SW480 (cell line): ENCODE data around the gene MX1.

Experiments
- DNase-seq: peaks from one replicate; pipeline ENCODE4 v3.0.0-alpha.2; 2016; ENCODE audit warnings: low spot score

MX1 gene, protein sequence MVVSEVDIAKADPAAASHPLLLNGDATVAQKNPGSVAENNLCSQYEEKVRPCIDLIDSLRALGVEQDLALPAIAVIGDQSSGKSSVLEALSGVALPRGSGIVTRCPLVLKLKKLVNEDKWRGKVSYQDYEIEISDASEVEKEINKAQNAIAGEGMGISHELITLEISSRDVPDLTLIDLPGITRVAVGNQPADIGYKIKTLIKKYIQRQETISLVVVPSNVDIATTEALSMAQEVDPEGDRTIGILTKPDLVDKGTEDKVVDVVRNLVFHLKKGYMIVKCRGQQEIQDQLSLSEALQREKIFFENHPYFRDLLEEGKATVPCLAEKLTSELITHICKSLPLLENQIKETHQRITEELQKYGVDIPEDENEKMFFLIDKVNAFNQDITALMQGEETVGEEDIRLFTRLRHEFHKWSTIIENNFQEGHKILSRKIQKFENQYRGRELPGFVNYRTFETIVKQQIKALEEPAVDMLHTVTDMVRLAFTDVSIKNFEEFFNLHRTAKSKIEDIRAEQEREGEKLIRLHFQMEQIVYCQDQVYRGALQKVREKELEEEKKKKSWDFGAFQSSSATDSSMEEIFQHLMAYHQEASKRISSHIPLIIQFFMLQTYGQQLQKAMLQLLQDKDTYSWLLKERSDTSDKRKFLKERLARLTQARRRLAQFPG

DNA sequence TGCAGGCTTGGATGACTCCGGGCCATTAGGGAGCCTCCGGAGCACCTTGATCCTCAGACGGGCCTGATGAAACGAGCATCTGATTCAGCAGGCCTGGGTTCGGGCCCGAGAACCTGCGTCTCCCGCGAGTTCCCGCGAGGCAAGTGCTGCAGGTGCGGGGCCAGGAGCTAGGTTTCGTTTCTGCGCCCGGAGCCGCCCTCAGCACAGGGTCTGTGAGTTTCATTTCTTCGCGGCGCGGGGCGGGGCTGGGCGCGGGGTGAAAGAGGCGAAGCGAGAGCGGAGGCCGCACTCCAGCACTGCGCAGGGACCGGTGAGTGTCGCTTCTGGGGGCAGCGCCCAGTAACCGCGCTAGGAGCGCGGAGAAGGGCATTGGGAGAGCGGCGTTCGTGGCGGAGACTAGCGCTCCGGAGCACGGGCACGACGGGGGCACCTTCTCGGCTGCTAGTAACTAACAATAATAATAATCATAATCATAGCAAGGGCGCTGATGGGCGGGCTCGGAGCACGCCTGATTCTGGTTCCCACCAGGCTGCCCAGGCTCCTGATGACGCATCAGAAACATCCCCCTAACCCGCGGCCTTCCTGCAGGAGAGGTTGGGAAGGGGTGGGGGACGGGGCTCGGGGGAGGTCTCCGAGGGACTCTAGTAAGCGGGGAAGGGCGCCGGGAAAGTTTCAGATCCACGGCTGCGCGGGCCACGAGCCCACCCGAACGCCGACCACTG lies at the start of gene MX1:
MX1 (plus strand) TSS at position 286 of the 722 bp plus-strand sequence. CDS start 5,832 bp downstream, outside the sequence.
- DNase-seq, result peak; percentile 55

DNA sequence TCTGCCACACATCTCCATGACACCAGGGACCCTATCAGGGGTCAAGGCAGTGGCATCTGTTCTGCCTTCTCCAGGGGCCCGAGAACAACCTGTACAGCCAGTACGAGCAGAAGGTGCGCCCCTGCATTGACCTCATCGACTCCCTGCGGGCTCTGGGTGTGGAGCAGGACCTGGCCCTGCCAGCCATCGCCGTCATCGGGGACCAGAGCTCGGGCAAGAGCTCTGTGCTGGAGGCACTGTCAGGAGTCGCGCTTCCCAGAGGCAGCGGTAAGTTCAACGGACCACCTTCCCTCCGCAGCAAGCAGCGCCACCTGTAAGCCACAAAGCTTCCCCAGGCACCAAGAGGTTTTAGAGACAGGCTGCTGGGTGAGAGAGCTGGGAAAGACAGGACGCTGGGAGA lies 48.3 kb upstream of the MX1 start:
- no peak for DNase-seq

DNA sequence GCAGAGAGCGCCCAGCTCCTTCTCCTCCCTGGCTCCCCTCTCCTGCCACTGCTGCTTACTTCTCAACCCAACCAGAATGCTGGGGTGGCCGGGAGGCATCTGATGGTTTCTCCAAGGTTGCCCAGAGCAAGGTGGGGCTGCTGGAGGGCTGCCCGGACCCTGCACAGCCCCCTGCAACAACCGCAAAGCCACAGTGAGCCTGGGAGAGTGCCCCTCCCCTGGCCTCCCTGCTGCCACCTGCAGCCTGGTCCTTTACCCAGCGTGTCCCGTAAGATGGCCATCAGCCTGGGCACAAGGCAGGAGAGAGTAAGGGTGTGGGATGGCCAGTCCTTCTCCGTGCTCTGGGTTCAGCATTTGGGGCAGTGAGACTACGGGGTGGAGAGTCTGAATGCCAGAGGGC lies 47.2 kb upstream of the MX1 start:
- DNase-seq, result no peak

DNA sequence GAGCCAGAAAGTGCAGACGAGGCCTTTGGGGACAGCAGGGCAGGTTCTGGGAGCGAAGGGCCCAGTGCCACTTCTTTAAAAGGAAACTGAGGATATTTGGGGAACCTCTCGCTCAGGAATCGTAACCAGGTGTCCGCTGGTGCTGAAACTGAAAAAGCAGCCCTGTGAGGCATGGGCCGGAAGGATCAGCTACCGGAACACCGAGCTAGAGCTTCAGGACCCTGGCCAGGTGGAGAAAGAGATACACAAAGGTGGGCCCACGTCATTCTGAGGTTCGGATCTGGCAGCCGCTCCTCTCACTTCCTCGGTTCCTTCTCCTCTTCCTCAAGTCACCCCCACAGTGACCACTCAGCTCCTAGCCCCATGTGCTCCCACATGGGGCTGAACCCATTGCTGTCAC lies 46.1 kb upstream of the MX1 start:
- no peak for DNase-seq

DNA sequence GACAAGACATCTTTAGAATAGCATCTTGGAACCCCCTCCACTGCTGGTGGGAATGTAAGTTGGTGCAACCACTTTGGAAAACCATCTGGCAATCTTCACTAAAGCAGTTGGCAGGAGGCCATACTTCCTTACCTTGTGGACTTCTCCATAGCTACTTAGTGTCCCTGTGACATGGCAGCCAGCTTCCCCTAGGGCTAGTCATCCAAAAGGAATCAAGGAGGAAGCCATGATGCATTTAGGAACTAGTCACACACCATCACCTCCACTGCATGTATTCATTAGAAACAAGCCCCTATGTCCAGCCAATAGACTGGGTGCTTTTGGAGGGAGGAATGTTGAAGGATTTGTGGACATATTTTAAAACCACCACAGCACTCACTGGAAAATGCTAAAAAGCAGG lies 44.3 kb upstream of the MX1 start:
- DNase-seq, result no peak

DNA sequence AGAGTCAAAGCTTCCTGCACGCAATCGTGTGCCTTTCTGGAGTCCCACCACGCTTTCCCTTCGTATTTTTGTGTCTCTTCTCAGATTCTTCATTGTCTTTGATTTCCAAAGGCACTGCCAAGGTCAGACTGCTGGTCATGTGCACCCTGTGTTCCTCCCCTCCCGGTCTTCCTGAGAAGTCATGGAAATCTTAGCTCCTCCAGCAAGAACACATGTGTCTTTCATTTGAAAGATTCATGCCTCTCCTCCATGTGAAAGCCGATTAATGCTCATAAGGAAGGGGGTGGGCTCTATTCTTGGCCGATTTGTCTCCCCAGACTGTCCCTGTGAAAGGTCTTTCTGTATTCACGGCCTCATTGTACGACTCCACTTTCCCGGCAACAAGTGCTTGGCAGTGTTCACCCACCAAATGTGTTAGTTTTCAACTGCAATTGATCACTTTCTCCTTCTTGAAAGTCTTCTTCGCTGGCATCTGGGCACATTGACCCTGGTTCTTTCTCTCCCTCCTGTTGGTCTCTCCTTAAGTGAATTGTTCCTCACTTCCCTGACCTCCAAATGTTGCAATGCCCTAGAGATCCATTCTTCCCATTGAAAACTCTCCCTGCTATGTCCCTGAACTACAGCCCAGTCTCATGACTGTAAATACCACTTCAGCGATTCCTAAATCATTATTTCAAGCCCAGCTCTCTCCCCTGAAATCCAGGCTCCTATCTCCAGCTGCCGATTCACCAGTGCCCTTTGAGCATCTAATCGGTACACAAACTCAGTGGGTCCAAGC lies 38.8 kb upstream of the MX1 start:
- no peak for DNase-seq

DNA sequence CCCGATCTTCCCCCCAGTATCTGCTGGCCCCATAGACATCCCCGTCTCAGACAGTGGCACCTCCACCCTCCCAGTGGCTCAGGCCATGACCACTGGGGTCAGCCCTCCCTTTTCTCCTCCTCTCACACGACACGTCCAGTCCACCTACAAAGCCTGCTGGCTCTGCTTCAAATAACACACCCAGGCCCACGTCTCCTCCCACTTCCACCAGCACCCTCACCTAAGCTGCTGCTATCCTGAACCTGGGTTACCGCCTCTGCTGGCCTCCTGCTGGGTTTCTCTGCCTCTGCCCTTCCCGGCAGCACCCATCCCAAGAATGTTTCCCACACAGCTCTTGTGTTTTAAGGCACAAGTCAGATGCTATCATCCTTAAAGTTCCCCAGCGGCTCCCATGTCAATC lies 38.2 kb upstream of the MX1 start:
- peak; percentile 16 for DNase-seq

DNA sequence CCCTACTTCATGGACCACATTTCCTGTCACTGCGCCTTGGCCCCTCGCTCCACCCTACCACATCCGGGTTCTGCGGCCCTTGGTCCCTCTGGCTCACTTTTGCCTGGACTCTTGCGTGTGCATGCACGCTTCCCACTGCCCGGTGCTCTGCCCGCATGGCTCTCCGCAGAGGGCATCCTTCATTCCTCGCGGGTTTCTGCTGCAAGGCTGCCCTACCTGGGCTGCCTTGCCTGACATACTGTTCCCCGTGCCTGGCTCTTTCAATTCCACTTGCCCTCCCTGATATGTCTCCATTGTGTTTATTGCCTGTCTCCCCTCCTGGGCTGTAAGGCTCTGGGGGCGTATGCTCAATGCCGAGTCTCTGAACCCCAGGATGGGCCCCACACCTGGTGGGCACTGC lies 37.8 kb upstream of the MX1 start:
- no peak for DNase-seq

DNA sequence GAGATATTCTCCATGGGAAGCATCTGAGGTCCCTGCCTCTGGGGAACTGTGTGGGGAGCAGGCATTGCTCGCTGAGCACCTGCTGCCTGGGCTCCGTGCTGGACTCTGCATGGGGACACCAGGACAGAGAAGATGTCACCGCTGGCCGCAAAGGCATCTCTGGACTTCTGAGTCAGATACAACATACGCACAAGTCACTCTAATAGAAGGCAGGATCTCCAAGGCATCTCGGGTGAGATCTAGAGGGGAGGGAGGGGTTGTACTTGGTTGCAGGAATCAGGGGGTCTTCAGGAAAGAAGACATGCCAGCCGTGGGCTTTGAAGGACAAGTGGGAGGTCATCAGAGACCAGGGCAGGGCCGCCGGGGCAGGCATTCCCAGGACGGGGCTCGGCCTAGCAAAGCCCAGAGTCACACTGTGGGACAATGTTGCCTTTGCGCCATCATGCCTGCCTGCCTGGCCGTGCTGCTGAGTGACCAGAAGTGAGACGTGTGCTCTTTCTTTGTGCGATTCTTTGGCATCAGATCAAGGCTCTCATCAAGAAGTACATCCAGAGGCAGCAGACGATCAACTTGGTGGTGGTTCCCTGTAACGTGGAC lies 35.9 kb upstream of the MX1 start:
- no peak for DNase-seq

DNA sequence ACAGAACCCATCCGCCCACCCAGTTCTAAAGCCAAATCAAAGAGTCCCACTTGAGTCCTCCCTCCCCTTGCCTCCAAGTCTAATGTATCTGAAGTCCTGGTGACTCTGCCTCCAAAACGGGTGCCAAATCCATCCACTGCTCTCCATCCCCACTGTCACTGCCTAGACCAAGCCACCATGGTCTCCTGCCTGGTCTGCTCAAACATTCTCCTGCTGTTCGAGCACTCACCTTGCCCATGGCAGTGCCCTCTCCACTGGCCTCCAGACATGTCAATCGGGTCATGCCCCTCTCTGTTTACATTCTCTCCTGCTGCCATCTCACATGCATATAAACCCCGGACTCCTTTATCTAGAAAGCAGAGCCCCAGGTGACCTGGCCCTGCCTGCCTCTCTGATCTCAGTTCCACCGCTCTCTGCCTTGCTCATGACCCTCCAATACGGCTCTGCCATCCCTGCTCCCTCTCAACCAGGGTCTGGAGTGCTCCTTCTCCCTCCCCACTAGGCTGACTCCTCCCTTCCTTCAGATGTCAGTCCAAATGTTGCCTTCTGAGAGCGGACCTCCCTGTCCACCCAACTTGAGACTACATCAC lies 32.1 kb upstream of the MX1 start:
- no peak for DNase-seq

DNA sequence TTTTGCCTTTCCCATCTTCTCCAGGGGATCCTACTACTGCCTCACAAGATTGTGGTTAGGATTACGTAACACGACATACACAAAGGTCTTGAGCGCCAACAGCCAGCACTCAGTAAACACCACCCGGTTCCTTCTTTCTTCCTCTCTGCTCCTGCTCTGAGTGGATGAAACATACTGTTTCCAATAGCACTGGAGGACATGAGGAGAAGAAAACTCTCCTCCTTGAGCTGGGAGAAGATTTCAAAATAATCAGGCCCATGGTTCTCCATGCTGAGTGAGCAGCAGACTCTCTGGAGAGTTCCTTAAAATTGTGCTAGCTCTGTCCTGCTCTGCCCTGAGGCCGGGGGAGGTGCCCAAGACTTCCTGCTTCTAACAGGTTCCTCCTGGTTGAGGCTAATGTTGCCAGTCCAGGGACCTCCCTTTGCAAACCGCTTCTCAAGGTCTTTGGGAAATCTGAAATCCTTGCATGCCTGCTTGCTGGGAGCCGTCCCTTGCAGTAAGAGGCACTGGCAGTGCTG lies 29.4 kb upstream of the MX1 start:
- DNase-seq, result no peak

DNA sequence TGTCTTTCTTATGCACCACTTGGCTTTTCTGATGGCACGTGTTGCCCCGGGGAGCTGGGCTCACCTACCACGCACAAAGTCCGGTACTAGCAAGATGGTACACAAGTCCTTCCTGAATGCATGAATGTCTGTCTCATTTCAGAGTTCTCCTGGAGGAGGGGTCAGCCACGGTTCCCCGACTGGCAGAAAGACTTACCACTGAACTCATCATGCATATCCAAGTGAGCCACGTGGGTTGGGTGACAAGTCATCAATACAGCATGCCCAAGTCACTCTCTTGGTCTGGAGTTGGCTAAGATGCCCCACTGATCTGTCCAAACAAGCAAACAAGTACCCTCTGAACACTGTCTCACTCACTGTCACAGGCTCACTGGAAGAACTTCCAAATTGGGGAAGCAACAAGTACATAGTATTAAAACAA lies 28.6 kb upstream of the MX1 start:
- DNase-seq, result no peak

DNA sequence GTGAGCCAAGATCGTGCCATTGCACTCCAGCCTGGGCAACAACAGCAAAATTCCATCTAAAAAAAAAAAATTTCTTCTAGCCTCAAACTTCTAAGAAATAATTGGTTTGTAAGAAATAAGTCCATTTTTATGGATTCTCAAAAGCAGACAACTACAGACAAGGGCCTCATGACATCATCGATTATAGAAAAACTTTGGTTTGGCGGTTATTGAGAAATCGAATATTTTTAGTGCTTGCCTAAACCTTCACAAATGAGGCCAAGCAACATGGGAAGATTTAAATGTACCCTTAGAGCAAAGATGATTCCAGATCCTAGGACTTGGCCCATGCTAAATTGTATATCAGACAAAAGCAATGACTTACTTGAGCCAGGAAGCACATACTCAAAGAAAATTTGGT lies 27.8 kb upstream of the MX1 start:
- no peak for DNase-seq

DNA sequence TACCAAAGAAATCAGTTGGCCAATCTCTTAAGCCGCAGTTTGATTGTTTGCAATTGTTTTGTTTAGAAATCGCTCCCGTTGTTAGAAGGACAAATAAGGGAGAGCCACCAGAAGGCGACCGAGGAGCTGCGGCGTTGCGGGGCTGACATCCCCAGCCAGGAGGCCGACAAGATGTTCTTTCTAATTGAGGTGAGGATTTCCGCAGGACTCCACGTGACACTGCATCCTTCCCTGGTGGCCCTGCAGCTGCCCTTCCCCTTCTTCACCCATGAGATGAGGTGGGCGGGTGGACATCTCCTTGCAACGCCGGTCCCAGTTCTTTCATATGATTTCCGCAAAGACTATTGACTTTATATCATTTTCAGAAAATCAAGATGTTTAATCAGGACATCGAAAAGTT lies 27.2 kb upstream of the MX1 start:
- no peak for DNase-seq

DNA sequence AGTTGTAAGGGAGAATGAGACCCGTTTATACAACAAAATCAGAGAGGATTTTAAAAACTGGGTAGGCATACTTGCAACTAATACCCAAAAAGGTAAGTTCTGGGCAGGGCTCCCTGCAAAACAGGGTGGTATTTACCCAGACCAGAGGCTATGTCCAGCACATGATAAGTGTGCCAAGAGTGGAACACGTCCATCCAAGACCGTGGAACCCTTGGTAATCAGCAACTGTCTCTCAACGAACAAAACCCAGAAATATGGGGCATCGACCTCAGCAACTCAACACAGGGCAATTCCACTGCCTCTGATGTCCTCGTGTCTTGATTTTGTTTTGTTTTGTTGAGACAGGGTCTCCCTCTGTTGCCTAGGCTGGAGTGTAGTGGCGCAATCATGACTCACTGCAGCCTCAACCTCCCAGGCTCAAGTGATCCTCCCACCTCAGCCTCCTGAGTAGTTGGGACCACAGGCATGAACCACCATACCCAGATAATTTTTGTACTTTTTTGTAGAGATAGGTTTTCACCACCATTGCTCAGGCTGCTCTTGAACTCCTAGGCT lies 26.7 kb upstream of the MX1 start:
- DNase-seq, result no peak

DNA sequence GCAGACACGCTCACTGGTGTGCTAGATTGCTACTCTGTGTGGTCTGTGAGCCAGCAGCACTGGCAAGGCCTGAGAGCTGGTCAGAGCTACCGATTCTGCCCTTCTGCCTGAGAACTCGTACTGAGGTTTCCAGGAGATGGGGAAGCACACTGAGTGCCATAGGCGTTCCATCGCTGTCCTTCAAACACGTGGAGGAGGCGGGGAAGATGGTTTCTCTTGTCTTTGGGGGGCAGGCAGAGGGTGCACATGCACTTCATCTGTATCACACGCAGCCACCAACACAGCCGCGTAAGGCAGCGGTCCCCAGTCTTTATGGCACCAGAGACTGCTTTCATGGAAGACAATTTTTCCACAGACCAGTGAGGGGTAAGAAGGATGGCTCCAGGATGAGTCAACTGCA lies 23.8 kb upstream of the MX1 start:
- DNase-seq, result no peak

DNA sequence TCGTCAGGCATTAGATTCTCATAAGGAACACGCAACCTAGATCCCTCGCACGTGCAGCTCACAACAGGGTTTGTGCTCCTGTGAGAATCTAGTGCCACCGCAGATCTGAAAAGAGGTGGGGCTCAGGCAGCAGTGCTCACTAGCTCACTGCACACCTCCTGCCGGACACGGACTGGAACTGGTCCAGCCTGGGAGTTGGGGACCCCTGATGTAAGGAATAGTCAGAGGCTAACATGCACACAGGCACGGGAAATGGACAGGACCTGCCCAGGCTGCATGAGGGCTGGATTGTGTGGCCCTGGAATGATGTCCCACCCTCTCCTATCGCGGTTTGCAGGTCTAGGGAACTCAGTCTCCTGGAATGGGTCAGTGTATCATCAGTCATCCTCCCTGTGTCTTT lies 23.2 kb upstream of the MX1 start:
- DNase-seq, result no peak

DNA sequence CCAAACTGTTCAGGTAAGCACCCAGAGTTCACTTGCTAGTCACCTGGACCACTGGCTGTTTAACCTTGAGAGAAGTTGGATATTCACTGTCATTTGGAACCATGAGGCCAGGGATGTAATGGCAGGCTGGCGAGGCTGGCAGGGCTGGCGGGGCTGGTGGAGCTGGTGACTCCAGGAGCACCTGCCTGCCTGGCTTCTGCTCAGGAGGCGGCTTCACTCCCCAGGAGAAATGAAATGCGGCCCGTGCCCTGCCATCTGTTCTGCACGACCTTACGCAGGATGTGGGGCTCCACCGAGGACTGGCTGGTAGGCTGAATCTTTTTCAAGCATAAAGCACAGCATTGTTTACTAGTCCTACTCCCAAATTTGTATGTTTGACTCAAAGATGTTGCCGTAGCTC lies 22.7 kb upstream of the MX1 start:
- DNase-seq, result no peak

DNA sequence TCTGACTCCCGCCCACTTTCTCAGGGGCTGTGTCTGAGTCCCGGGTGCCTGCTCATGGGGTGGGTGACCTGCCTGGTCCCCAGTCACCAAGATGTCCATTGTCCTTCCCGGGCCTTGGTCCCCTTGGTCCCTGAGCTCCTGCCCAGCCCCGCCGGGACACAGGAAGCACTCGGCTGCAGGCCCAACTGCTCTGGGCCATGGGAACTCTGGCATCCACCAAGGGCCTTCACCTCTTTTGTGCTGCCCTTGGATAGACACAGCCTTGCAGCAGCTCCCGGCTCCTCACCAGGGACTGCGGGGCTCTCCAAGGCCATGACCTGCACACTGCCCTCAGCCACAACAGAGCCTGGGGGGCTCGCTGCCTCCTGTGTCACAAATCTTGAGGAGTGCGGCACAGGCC lies 22.1 kb upstream of the MX1 start:
- DNase-seq, result no peak

DNA sequence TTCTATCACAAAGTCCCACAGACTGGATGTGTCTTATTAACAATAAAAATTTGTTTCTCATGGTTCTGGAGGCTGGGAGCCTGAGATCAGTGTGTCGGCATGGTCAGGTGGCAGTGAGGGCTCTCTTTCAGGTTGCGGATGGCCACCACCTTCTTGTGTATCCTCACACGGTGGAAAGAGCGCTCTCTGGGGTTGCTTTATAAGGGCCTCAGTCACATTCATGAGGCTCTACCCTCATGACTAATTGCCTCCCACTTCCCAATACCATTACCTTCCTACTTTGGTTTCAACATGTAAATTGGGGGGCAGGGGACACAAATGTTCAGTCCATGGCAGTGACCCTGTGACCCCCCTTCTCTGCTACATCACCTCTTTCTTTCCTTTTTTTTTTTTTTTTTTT lies 20.7 kb upstream of the MX1 start:
- DNase-seq, result no peak

DNA sequence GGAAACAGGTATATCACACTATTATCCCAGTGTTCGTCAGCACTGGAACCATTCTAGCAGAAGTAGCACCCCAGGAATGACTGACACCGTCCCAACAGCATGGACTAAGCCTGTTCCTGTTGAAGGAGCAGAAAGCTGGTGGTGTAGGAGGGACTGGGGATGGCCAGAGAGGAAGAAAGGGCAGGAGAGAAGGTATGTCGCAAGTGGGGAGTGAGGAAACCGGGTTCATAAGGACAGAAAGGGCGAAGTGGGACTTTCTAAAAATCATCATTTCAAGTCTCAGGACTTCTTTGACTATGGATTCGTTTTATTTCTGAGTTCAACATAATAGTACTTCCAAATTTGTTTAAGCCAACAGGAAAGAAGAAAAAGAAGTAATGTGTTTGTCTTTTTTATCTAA lies 19.7 kb upstream of the MX1 start:
- no peak for DNase-seq
